K562 (cell line): ENCODE results near the gene TBC1D20. TPM values are rescaled to one million over a fixed set of nuclear protein-coding genes. Genes with fewer than 3 reads are reported as not detected.
A peak's percentile ranks its signal among the peaks of the same experiment; 100 is the strongest.

Experiments
- GABPB1 ChIP-seq: sonication (generic); formaldehyde crosslinking; IDR thresholded peaks from 2 replicates; pipeline ENCODE4 v1.8.0; 2022; ENCODE audit warnings: mild to moderate bottlenecking, missing genetic modification reagents
- GTF2E2 ChIP-seq: fragments of 200-800 bp; sonication (Bioruptor generic); IDR thresholded peaks from 2 replicates; pipeline ENCODE4 v1.6.1; 2016; ENCODE audit warnings: missing genetic modification characterization, missing compliant biosample characterization
- HDGF ChIP-seq: fragments of 450-650 bp; IDR thresholded peaks from 2 replicates; pipeline ENCODE4 v1.6.1; 2016
- MAFG ChIP-seq: fragments of 450-650 bp; conservative IDR thresholded peaks from 2 replicates; pipeline ENCODE4 v1.6.1; 2016; ENCODE audit warnings: missing genetic modification characterization, missing compliant biosample characterization
- ZBTB7A ChIP-seq: IDR thresholded peaks from 2 replicates; pipeline ENCODE4 v1.6.1; 2011; ENCODE audit warnings: low read depth, mild to moderate bottlenecking, low read length, moderate library complexity, borderline replicate concordance; ENCODE audit not compliant: control insufficient read depth
- ZNF12 ChIP-seq: sonication (generic); formaldehyde crosslinking; IDR thresholded peaks from 2 replicates; pipeline ENCODE4 v1.4.0; 2020; ENCODE audit warnings: mild to moderate bottlenecking, missing genetic modification reagents
- ZNF699 ChIP-seq: fragments of 250-450 bp; sonication (Bioruptor Pico); IDR thresholded peaks from 2 replicates; pipeline ENCODE4 v1.8.0; 2021; ENCODE audit warnings: mild to moderate bottlenecking, moderate library complexity; ENCODE audit not compliant: insufficient replicate concordance
- polyA plus RNA-seq, 8 experiments: library from polyadenylated mRNA; depleted of rRNA in 4 of 8; stranded (reverse) in 5 of 8; unstranded in 3 of 8; fragments of >200 nt; fragmentation: Nextera tagmentation in 2 of 8; fragmentation: Illumina TruSeq in 1 of 8; extraction: Ambion mirVana in 2 of 8; extraction: Trizol in 1 of 8; gene quantifications; 2 replicates each; pipeline versions ENCODE4 v1.2.1 to v1.2.3, GENCODE V29; 2011 to 2014; ENCODE audit warnings: inconsistent platforms in 1 of 8, missing spikeins in 1 of 8
- total RNA-seq, 7 experiments: library from RNA; depleted of rRNA in 6 of 7; stranded (reverse); fragments of >200 nt in 6 of 7; fragmentation: Illumina TruSeq in 2 of 7; extraction: Trizol in 2 of 7; gene quantifications; 2 replicates each; pipeline versions ENCODE4 v1.2.1 to v1.2.3, GENCODE V29; 2011 to 2021; ENCODE audit warnings: low replicate concordance in 1 of 7
- TF ChIP-seq, protein P1 (sequence below): sonication (generic); formaldehyde crosslinking; IDR thresholded peaks from 2 replicates; pipeline ENCODE4 v1.8.0; 2022; ENCODE audit warnings: mild to moderate bottlenecking, missing genetic modification reagents
- TF ChIP-seq, protein P2 (sequence below), 2 experiments: fragments of 450-650 bp; formaldehyde crosslinking in 1 of 2; IDR thresholded peaks; 2 replicates each; pipeline versions ENCODE4 v1.4.0 to v1.6.1; 2014 to 2020; ENCODE audit warnings: mild to moderate bottlenecking in 2 of 2, borderline replicate concordance in 1 of 2, low read depth in 1 of 2
- TF ChIP-seq, protein P3 (sequence below): fragments of 150-350 bp; IDR thresholded peaks from 2 replicates; pipeline ENCODE4 v1.6.1; 2014; ENCODE audit warnings: low read depth, mild to moderate bottlenecking, low read length, borderline replicate concordance
- TF ChIP-seq, protein P4 (sequence below), 3 experiments: IDR thresholded peaks in 2 of 3; conservative IDR thresholded peaks in 1 of 3; 2 replicates each; pipeline ENCODE4 v1.5.1; 2011 to 2012; ENCODE audit warnings: low read length in 3 of 3, mild to moderate bottlenecking in 3 of 3, control low read depth in 2 of 3, improper control_type of control experiment in 1 of 3, inconsistent platforms in 1 of 3, low read depth in 1 of 3, mixed read lengths in 1 of 3, moderate library complexity in 1 of 3; ENCODE audit not compliant: insufficient read depth in 2 of 3

Gene TBC1D20
- total and polyA plus RNA-seq, 9 of the 15 experiments (the other 6 are each of a cell fraction or from before 2014, with no cell fraction given): 7.0 to 25.3 (median 15.1) TPM

DNA sequence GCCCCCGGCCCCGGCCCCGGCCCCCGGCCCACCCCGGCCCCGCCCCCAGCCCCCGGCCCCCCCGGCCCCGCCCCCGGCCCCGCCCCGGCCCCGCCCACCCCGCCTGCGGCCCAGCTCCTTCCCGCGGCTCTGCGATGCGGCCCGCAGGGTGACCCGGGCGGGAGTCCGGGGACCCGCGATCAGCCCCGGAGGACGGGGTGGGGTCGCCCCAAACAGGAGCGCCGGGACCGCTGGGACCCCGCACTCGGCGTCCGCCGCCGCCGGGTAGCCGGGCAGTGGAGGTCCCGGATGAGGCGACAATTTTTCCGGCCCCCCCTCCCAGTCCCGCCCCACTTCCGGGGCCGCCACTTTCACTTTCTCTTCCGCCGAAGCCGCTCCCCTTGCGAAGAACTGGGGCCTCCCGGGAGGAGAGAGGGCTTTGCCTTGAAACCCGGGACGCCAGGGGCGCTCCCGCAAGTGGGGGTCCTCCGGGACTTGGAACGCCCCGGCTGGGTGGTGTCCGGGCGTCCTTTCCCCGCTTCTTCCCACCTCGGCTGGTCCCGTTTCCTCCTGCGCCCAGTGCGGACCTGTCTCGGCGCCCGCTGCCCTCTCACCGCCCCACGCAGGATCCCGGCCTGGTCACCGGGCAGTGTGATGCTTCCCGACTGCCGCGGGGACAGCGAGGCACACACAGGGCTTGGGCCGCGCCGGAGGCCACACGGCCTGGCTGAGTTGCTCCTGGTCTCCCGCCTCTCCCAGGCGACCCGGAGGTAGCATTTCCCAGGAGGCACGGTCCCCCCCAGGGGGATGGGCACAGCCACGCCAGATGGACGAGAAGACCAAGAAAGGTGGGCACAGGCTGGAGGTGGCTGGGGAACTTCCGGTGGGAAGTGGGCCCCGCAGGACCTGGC, 54.1 kb downstream of the TBC1D20 start, which contains the start of gene RBCK1 (continued):
- TF ChIP-seq, protein P1, sequence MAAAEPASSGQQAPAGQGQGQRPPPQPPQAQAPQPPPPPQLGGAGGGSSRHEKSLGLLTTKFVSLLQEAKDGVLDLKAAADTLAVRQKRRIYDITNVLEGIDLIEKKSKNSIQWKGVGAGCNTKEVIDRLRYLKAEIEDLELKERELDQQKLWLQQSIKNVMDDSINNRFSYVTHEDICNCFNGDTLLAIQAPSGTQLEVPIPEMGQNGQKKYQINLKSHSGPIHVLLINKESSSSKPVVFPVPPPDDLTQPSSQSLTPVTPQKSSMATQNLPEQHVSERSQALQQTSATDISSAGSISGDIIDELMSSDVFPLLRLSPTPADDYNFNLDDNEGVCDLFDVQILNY (CRISPR knock-in tag): no peak
- TF ChIP-seq HDGF (no peak), MAFG (tag) (no peak), ZNF699 (CRISPR knock-in tag) (no peak), GABPB1 (CRISPR knock-in tag) (peak; percentile 79), ZBTB7A (0 out of 2 replicates have a peak, but pooled peaks have one; percentile 42), ZNF12 (CRISPR knock-in tag) (no peak), GTF2E2 (peak; percentile 56; the same call in 1 of the 2 replicates)
- TF ChIP-seq, protein P2, sequence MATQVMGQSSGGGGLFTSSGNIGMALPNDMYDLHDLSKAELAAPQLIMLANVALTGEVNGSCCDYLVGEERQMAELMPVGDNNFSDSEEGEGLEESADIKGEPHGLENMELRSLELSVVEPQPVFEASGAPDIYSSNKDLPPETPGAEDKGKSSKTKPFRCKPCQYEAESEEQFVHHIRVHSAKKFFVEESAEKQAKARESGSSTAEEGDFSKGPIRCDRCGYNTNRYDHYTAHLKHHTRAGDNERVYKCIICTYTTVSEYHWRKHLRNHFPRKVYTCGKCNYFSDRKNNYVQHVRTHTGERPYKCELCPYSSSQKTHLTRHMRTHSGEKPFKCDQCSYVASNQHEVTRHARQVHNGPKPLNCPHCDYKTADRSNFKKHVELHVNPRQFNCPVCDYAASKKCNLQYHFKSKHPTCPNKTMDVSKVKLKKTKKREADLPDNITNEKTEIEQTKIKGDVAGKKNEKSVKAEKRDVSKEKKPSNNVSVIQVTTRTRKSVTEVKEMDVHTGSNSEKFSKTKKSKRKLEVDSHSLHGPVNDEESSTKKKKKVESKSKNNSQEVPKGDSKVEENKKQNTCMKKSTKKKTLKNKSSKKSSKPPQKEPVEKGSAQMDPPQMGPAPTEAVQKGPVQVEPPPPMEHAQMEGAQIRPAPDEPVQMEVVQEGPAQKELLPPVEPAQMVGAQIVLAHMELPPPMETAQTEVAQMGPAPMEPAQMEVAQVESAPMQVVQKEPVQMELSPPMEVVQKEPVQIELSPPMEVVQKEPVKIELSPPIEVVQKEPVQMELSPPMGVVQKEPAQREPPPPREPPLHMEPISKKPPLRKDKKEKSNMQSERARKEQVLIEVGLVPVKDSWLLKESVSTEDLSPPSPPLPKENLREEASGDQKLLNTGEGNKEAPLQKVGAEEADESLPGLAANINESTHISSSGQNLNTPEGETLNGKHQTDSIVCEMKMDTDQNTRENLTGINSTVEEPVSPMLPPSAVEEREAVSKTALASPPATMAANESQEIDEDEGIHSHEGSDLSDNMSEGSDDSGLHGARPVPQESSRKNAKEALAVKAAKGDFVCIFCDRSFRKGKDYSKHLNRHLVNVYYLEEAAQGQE (IDR thresholded peaks at IDR 0.05; ENCODE audit: borderline replicate concordance): no peak
- TF ChIP-seq, protein P2 (CRISPR knock-in tag; IDR thresholded peaks at IDR 0.05; ENCODE audit: low read depth): no peak
- TF ChIP-seq, protein P3, sequence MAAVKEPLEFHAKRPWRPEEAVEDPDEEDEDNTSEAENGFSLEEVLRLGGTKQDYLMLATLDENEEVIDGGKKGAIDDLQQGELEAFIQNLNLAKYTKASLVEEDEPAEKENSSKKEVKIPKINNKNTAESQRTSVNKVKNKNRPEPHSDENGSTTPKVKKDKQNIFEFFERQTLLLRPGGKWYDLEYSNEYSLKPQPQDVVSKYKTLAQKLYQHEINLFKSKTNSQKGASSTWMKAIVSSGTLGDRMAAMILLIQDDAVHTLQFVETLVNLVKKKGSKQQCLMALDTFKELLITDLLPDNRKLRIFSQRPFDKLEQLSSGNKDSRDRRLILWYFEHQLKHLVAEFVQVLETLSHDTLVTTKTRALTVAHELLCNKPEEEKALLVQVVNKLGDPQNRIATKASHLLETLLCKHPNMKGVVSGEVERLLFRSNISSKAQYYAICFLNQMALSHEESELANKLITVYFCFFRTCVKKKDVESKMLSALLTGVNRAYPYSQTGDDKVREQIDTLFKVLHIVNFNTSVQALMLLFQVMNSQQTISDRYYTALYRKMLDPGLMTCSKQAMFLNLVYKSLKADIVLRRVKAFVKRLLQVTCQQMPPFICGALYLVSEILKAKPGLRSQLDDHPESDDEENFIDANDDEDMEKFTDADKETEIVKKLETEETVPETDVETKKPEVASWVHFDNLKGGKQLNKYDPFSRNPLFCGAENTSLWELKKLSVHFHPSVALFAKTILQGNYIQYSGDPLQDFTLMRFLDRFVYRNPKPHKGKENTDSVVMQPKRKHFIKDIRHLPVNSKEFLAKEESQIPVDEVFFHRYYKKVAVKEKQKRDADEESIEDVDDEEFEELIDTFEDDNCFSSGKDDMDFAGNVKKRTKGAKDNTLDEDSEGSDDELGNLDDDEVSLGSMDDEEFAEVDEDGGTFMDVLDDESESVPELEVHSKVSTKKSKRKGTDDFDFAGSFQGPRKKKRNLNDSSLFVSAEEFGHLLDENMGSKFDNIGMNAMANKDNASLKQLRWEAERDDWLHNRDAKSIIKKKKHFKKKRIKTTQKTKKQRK: no peak
- TF ChIP-seq, protein P4, sequence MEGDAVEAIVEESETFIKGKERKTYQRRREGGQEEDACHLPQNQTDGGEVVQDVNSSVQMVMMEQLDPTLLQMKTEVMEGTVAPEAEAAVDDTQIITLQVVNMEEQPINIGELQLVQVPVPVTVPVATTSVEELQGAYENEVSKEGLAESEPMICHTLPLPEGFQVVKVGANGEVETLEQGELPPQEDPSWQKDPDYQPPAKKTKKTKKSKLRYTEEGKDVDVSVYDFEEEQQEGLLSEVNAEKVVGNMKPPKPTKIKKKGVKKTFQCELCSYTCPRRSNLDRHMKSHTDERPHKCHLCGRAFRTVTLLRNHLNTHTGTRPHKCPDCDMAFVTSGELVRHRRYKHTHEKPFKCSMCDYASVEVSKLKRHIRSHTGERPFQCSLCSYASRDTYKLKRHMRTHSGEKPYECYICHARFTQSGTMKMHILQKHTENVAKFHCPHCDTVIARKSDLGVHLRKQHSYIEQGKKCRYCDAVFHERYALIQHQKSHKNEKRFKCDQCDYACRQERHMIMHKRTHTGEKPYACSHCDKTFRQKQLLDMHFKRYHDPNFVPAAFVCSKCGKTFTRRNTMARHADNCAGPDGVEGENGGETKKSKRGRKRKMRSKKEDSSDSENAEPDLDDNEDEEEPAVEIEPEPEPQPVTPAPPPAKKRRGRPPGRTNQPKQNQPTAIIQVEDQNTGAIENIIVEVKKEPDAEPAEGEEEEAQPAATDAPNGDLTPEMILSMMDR (IDR thresholded peaks at IDR 0.05 in 2 of 3, conservative IDR thresholded peaks at IDR 0.05 in 1 of 3; ENCODE audit: insufficient read depth in 2 of 3, low read depth in 1 of 3, low read length in 3 of 3): no peak
